WTC11 (cell line): ENCODE measurements around the gene PLD5. TPM values are rescaled to one million over a fixed set of nuclear protein-coding genes. Genes with fewer than 3 reads are reported as not detected.
"Not testable (repeated sequence)": the region's sequence is repeated elsewhere in the genome, so short reads cannot be mapped to it uniquely, and the experiment has no call there.

ENCODE experiments used
- ATAC-seq: fragments of 200-7000 bp; cut with Tn5 transposase; 2 replicates; pipeline ENCODE4 v1.10.0; 2021; ENCODE audit warnings: mild to moderate bottlenecking, moderate library complexity
- CTCF ChIA-PET: fragments of 300-600 bp; sonication (Branson Sonifier 250); formaldehyde crosslinking; loops from one replicate; lab custom pipeline; 2021; ENCODE audit warnings: antibody characterized with exemption; lab: Charles Lee
- POLR2A ChIA-PET: fragments of 350-600 bp; sonication (Branson Sonifier 250); formaldehyde crosslinking; loops from one replicate; lab custom pipeline; 2021; ENCODE audit warnings: antibody characterized with exemption; lab: Charles Lee
- DNase-seq: peaks from one replicate; pipeline ENCODE4 v3.0.0; 2021; ENCODE audit warnings: low spot score
- H3K27ac Mint-ChIP-seq: 2 replicates; pipeline ENCODE4 v1.8.0; 2021; ENCODE audit warnings: mixed read lengths
- H3K27me3 Mint-ChIP-seq: 2 replicates; pipeline ENCODE4 v1.8.0; 2021; ENCODE audit warnings: low read depth, mild to moderate bottlenecking, moderate library complexity, mixed read lengths
- H3K36me3 Mint-ChIP-seq: 2 replicates; pipeline ENCODE4 v1.8.0; 2021; ENCODE audit warnings: mixed read lengths
- H3K4me1 Mint-ChIP-seq: 2 replicates; pipeline ENCODE4 v1.8.0; 2022; ENCODE audit warnings: mixed read lengths
- H3K4me3 Mint-ChIP-seq: 2 replicates; pipeline ENCODE4 v1.8.0; 2021; ENCODE audit warnings: mild to moderate bottlenecking, moderate library complexity, mixed read lengths
- H3K9me3 Mint-ChIP-seq: 2 replicates; pipeline ENCODE4 v1.8.0; 2021; ENCODE audit warnings: mixed read lengths
- ELF4 ChIP-seq: sonication (generic); formaldehyde crosslinking; IDR thresholded peaks from 2 replicates; pipeline ENCODE4 v1.8.1; 2022; ENCODE audit warnings: low read depth, mild to moderate bottlenecking, moderate library complexity, missing genetic modification reagents
- ETV6 ChIP-seq: sonication (generic); formaldehyde crosslinking; IDR thresholded peaks from 2 replicates; pipeline ENCODE4 v1.8.1; 2022; ENCODE audit warnings: mild to moderate bottlenecking, missing genetic modification reagents
- FOXJ3 ChIP-seq: sonication (generic); formaldehyde crosslinking; IDR thresholded peaks from 2 replicates; pipeline ENCODE4 v1.9.0; 2021; ENCODE audit warnings: missing genetic modification reagents, mild to moderate bottlenecking, borderline replicate concordance
- FOXP1 ChIP-seq: sonication (generic); formaldehyde crosslinking; IDR thresholded peaks from 2 replicates; pipeline ENCODE4 v1.8.0; 2022; ENCODE audit warnings: missing genetic modification reagents, mild to moderate bottlenecking, moderate library complexity, borderline replicate concordance
- GABPB1 ChIP-seq: sonication (generic); formaldehyde crosslinking; IDR thresholded peaks from 2 replicates; pipeline ENCODE4 v1.8.1; 2023; ENCODE audit warnings: mild to moderate bottlenecking, missing genetic modification reagents
- HMGA2 ChIP-seq: fragments of 250-450 bp; sonication (Bioruptor Pico); IDR thresholded peaks from 2 replicates; pipeline ENCODE4 v1.4.0; 2021; ENCODE audit warnings: mild to moderate bottlenecking, moderate library complexity
- JUN ChIP-seq: sonication (generic); formaldehyde crosslinking; IDR thresholded peaks from 2 replicates; pipeline ENCODE4 v1.8.0; 2023; ENCODE audit warnings: mild to moderate bottlenecking, missing genetic modification reagents
- KAT7 ChIP-seq: sonication (generic); formaldehyde crosslinking; IDR thresholded peaks from 2 replicates; pipeline ENCODE4 v1.8.1; 2023; ENCODE audit warnings: missing genetic modification reagents, mild to moderate bottlenecking, borderline replicate concordance
- NR1H2 ChIP-seq: sonication (generic); formaldehyde crosslinking; IDR thresholded peaks from 2 replicates; pipeline ENCODE4 v1.9.0; 2021; ENCODE audit warnings: mild to moderate bottlenecking, moderate library complexity, missing genetic modification reagents
- SMAD3 ChIP-seq: sonication (generic); formaldehyde crosslinking; IDR thresholded peaks from 2 replicates; pipeline ENCODE4 v1.8.0; 2022; ENCODE audit warnings: missing genetic modification reagents, mild to moderate bottlenecking, borderline replicate concordance
- TCF7 ChIP-seq: sonication (generic); formaldehyde crosslinking; IDR thresholded peaks from 2 replicates; pipeline ENCODE4 v1.8.0; 2022; ENCODE audit warnings: mild to moderate bottlenecking, low read depth, missing genetic modification reagents, moderate library complexity
- TEAD4 ChIP-seq: sonication (generic); formaldehyde crosslinking; IDR thresholded peaks from 2 replicates; pipeline ENCODE4 v1.8.0; 2022; ENCODE audit warnings: mild to moderate bottlenecking, missing genetic modification reagents
- ZBTB21 ChIP-seq: sonication (generic); formaldehyde crosslinking; IDR thresholded peaks from 2 replicates; pipeline ENCODE4 v1.8.1; 2023; ENCODE audit warnings: mild to moderate bottlenecking, missing genetic modification reagents, borderline replicate concordance
- ZNF138 ChIP-seq: sonication (generic); formaldehyde crosslinking; conservative IDR thresholded peaks from 2 replicates; pipeline ENCODE4 v1.8.1; 2022; ENCODE audit warnings: mild to moderate bottlenecking, moderate library complexity, missing genetic modification reagents
- total RNA-seq: library from RNA; stranded (reverse); gene quantifications from 3 replicates; pipeline ENCODE4 v1.2.3, GENCODE V29; 2021
- TF ChIP-seq, protein P1 (sequence below): sonication (generic); formaldehyde crosslinking; IDR thresholded peaks from 2 replicates; pipeline ENCODE4 v1.8.1; 2022; ENCODE audit warnings: missing genetic modification reagents, borderline replicate concordance
- TF ChIP-seq, protein P2 (sequence below): fragments of 200-600 bp; IDR thresholded peaks from 2 replicates; pipeline ENCODE4 v1.8.0; 2022; ENCODE audit warnings: antibody characterized with exemption
- TF ChIP-seq, protein P3 (sequence below): sonication (generic); formaldehyde crosslinking; IDR thresholded peaks from 2 replicates; pipeline ENCODE4 v1.8.0; 2022; ENCODE audit warnings: mild to moderate bottlenecking, missing genetic modification reagents
- TF ChIP-seq, protein P4 (sequence below): fragments of 250-450 bp; sonication (Bioruptor Pico); IDR thresholded peaks from 2 replicates; pipeline ENCODE4 v1.8.0; 2021; ENCODE audit warnings: mild to moderate bottlenecking
- TF ChIP-seq, protein P5 (sequence below): sonication (generic); formaldehyde crosslinking; IDR thresholded peaks from 2 replicates; pipeline ENCODE4 v1.8.0; 2022; ENCODE audit warnings: mild to moderate bottlenecking, missing genetic modification reagents
- TF ChIP-seq, protein P6 (sequence below): sonication (generic); formaldehyde crosslinking; IDR thresholded peaks from 2 replicates; pipeline ENCODE4 v1.8.1; 2023; ENCODE audit warnings: mild to moderate bottlenecking, missing genetic modification reagents, moderate library complexity

The PLD5 gene
- total RNA-seq, 1 experiment from 2014 or later = 6.4 TPM

DNA sequence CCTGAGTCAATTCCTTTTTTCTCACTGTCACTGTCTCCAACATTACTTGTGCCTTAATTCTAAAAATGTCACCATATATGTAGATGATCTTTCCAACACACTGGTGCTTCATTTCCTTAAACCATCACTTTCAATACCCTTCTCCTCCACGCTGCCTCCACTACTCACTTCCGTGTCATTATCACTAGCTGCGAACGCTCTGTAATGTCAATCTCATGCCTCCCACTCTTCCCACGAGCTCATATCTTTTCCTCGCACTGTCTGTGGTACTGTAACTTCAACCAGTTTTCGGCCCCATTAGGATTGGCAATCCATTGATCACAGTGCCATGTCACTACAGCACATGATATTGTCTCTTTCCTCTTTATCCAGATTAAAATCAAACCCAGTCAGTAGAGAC, 61.6 kb downstream of the PLD5 start:
- Mint-ChIP-seq H3K4me3 (no peak overlapping the region), H3K36me3 (no peaks in the 10 kb centered on the region), H3K27ac (no peak overlapping the region), H3K4me1 (peaks cover 3% of the 10 kb centered on the region), H3K9me3 (no peaks in the 10 kb centered on the region), H3K27me3 (no peaks in the 10 kb centered on the region)
- ChIA-PET POLR2A (no interaction called here), CTCF (no interaction called here)
- ATAC-seq = no peak
- no peak for DNase-seq
- no peak for TF ChIP-seq FOXJ3 (CRISPR knock-in tag)
- no peak for TF ChIP-seq JUN (CRISPR knock-in tag)
- TF ChIP-seq FOXP1 (CRISPR knock-in tag) = no peak

DNA sequence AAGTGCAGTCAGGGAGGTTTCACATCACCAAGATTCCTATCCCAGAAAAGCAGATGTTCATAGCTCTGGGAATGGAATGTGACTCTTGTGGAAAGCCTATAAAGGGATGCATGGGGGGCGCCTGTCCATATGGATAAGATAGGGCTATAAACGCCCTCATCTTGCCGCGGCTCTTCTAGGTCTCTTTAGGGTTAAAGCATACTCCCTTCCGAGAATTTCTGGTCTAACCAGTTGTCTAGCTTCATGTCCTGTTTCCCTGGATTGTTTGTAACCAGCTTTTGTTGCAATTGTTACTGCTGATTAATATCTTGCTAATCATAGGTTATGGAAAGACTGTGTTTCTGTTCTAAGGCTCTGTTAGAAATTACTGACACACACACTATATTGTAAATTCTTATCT, 64.8 kb downstream of the PLD5 start:
- H3K9me3 Mint-ChIP-seq, H3K36me3 Mint-ChIP-seq, H3K27me3 Mint-ChIP-seq, H3K27ac Mint-ChIP-seq, H3K4me3 Mint-ChIP-seq, POLR2A ChIA-PET, DNase-seq, ATAC-seq, CTCF ChIA-PET: not testable (repeated sequence)
- H3K4me1 Mint-ChIP-seq = peaks cover 34% of the 10 kb centered on the region

DNA sequence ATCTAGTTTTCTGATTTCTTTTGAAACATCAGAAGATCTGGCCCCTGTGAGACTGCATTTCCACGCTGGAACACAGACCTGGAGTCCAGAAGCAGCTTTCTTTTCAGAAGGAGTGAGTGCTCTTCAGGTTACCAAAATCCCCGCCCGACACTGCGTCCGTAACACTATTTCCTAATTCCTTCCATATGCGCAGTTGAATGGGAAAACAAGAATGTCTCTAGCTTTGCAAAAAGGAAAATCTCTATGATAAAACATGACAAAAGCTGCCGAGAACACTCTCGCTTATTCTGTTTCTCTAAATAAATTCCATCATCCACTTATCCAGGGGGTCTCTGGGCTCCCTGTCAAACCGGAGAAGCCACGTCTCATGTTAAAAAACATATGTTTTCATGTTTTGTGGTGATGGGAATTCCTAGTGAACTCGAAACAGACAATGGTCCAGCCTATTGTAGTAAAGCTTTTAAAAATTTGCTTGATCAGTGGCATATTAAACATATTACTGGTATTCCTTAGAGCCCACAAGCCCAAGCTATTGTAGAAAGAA, 67.7 kb downstream of the PLD5 start:
- TF ChIP-seq, protein P1, sequence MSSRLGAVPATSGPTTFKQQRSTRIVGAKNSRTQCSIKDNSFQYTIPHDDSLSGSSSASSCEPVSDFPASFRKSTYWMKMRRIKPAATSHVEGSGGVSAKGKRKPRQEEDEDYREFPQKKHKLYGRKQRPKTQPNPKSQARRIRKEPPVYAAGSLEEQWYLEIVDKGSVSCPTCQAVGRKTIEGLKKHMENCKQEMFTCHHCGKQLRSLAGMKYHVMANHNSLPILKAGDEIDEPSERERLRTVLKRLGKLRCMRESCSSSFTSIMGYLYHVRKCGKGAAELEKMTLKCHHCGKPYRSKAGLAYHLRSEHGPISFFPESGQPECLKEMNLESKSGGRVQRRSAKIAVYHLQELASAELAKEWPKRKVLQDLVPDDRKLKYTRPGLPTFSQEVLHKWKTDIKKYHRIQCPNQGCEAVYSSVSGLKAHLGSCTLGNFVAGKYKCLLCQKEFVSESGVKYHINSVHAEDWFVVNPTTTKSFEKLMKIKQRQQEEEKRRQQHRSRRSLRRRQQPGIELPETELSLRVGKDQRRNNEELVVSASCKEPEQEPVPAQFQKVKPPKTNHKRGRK (CRISPR knock-in tag) = no peak
- TF ChIP-seq ETV6 (CRISPR knock-in tag) (no peak), ELF4 (CRISPR knock-in tag) (no peak), TEAD4 (CRISPR knock-in tag) (no peak), NR1H2 (CRISPR knock-in tag) (no peak), HMGA2 (CRISPR knock-in tag) (no peak), SMAD3 (CRISPR knock-in tag) (no peak), ZNF138 (CRISPR knock-in tag) (no peak), GABPB1 (CRISPR knock-in tag) (no peak), TCF7 (CRISPR knock-in tag) (no peak), KAT7 (CRISPR knock-in tag) (no peak), ZBTB21 (CRISPR knock-in tag) (no peak), JUN (CRISPR knock-in tag) (no peak)
- TF ChIP-seq, protein P2, sequence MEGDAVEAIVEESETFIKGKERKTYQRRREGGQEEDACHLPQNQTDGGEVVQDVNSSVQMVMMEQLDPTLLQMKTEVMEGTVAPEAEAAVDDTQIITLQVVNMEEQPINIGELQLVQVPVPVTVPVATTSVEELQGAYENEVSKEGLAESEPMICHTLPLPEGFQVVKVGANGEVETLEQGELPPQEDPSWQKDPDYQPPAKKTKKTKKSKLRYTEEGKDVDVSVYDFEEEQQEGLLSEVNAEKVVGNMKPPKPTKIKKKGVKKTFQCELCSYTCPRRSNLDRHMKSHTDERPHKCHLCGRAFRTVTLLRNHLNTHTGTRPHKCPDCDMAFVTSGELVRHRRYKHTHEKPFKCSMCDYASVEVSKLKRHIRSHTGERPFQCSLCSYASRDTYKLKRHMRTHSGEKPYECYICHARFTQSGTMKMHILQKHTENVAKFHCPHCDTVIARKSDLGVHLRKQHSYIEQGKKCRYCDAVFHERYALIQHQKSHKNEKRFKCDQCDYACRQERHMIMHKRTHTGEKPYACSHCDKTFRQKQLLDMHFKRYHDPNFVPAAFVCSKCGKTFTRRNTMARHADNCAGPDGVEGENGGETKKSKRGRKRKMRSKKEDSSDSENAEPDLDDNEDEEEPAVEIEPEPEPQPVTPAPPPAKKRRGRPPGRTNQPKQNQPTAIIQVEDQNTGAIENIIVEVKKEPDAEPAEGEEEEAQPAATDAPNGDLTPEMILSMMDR = no peak
- TF ChIP-seq, protein P3, sequence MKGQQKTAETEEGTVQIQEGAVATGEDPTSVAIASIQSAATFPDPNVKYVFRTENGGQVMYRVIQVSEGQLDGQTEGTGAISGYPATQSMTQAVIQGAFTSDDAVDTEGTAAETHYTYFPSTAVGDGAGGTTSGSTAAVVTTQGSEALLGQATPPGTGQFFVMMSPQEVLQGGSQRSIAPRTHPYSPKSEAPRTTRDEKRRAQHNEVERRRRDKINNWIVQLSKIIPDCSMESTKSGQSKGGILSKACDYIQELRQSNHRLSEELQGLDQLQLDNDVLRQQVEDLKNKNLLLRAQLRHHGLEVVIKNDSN (CRISPR knock-in tag) = no peak
- TF ChIP-seq, protein P4, sequence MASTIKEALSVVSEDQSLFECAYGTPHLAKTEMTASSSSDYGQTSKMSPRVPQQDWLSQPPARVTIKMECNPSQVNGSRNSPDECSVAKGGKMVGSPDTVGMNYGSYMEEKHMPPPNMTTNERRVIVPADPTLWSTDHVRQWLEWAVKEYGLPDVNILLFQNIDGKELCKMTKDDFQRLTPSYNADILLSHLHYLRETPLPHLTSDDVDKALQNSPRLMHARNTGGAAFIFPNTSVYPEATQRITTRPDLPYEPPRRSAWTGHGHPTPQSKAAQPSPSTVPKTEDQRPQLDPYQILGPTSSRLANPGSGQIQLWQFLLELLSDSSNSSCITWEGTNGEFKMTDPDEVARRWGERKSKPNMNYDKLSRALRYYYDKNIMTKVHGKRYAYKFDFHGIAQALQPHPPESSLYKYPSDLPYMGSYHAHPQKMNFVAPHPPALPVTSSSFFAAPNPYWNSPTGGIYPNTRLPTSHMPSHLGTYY (CRISPR knock-in tag) = no peak
- TF ChIP-seq, protein P5, sequence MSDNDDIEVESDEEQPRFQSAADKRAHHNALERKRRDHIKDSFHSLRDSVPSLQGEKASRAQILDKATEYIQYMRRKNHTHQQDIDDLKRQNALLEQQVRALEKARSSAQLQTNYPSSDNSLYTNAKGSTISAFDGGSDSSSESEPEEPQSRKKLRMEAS (CRISPR knock-in tag) = no peak
- TF ChIP-seq, protein P6, sequence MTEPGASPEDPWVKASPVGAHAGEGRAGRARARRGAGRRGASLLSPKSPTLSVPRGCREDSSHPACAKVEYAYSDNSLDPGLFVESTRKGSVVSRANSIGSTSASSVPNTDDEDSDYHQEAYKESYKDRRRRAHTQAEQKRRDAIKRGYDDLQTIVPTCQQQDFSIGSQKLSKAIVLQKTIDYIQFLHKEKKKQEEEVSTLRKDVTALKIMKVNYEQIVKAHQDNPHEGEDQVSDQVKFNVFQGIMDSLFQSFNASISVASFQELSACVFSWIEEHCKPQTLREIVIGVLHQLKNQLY (CRISPR knock-in tag) = no peak
- H3K9me3 Mint-ChIP-seq = no peaks in the 10 kb centered on the region
- no peak overlapping the region for H3K4me3 Mint-ChIP-seq
- DNase-seq = no peak
- CTCF ChIA-PET = interaction anchor here (3.2 kb wide), 1 partner anchor 11 kb away, joined by 14 read pairs; no protein-coding TSS in a partner anchor
- ATAC-seq = no peak
- POLR2A ChIA-PET = no interaction called here
- H3K4me1 Mint-ChIP-seq = peaks cover 53% of the 10 kb centered on the region
- H3K27ac Mint-ChIP-seq = no peak overlapping the region
- H3K36me3 Mint-ChIP-seq = no peaks in the 10 kb centered on the region
- H3K27me3 Mint-ChIP-seq = no peaks in the 10 kb centered on the region
